Measurements from ENCODE around the gene CFAP73.
A peak's percentile ranks its signal among the peaks of the same experiment; 100 is the strongest.
"Not testable (repeated sequence)": the region's sequence is repeated elsewhere in the genome, so short reads cannot be mapped to it uniquely, and the experiment has no call there.

The CFAP73 gene

DNA sequence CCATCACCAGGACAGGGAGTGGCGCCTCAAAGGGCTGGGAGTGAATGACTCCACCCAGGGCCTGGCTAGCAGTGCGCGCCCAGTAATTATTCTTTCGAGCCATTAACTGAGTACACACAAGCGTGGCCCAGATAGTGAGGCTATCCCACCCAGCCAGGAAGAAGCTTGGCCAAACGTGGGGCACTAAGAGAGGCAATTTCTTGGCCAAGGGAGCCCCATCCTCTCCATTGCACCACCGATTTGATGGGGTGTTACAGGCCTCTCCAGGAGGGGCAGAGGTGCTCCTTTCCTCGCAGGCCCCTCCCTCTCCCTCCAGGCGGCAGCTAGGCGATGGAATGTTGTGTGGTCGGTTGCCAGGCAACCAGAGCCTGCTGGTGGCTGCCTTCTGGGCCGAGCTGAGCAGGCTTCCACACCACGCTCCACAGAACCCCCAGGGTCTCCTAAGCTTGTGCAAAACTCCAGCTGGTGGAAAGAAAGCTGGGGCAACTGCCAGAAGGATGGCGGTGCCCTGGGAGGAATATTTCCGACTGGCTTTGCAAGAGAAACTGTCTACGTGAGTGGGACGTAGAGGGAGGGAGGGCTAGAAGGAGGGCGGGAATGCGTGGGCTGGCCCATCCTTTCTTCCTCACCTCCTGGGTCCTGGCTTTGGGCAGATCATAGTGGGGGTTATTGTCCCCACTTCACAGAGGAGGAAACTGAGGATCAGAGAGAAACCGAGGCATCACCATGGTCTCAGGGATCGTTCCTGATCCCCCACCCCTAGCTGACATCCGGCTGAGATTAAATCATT is at the start of gene CFAP73:
Gene CFAP73, plus strand, starts transcription at position 364 of the 790 bp plus-strand sequence. Its CDS starts 134 bp downstream, at position 498.
- no peak for DNase-seq (ENCODE audit: low read depth in 1 of 2, low spot score in 1 of 2)

DNA sequence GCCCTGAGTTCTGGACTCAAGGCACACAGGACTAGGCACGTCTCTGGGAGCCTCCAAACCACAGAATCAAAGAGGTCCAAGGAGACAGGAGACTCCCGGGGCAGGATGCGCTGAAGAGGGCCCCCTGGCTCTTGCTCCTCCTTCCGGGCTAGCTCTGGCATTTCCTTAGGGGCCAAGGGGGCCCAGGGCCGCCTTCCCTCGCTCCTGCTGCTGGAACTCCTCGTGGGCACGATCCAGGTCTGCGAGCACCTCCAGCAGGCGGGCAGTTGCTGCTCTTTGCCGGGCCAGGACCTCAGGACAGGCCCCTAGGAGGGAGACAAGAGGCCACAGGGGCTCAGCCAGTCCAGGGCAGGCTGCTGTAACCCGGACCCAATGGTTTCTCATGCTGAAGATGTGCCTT is 49.8 kb upstream of the CFAP73 start:
- no peak for DNase-seq (ENCODE audit: low read depth in 1 of 2, low spot score in 1 of 2)

DNA sequence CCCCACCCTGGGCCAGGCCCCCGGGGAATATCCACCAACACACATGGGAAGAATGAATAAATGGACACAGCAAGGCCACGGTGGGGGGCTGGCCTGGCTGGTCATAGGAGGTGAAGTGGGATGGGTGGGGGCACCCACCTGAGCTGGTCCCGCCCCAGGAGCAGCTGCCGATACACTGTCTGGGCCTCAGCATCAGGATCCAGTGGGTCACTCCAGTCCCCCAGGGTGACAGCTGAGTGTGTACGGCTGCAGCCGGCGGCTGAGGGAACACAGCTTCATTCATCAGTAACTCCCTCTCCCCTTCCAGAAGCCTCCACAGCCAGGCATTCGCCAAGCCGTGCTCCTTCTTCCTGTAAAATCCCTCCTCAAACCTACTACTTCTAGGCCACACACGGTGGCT is 47.8 kb upstream of the CFAP73 start:
- DNase-seq (ENCODE audit: low read depth in 1 of 2, low spot score in 1 of 2): no peak

DNA sequence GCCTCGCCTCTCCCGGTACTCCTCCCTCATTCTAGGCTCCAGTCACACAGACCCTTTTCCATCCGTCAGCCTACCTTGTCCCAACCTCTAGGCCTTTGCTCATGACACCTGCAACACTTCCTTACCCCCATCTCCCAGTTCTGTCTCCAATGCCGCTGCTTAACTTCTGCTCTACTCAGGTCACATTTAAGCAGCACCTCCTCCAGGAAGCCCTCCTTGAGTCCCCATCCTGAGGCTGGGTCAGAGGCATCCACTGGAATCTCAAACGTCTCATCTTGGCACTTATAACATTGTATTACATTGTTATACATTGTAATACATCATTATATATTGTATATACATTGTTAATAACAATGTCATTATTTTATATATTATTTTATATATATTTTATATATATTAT is 46.7 kb upstream of the CFAP73 start:
- DNase-seq (ENCODE audit: low read depth in 1 of 2, low spot score in 1 of 2): no peak

DNA sequence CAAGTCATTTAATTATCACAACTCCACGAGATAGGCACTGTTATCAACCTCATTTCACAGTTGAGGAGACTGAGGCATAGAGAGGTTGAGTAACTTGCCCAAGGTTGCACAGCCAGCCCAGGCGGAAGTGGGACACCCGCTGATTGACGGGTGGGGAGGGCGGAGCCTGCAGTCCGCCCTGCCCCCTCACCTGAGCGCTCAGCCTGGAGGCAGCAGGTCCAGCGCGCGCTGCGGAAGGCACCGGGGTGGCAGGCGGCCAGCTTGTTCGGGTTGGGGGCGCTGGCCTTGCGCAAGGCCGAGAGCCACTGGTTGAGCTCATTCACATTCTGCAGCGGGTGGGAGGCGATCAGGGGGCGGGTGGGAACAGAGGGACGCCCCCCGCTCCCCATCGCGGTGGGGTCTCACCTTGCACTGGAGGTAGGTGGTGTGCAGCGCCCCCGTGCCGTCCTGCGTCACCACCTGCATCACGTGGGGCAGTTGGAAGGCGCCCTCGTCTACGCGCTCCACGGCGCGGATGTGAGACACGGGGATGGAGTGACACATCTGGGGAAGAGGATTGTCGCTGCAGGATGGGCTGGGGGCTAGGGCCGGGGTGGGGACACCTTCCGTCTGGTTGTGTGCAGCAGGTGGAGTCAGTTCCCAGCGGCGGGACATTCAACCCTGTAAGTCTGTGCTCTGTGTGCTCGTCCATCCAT is 45.6 kb upstream of the CFAP73 start:
- peak; percentile 30 to 44 for DNase-seq (ENCODE audit: low read depth in 1 of 2, low spot score in 1 of 2)

DNA sequence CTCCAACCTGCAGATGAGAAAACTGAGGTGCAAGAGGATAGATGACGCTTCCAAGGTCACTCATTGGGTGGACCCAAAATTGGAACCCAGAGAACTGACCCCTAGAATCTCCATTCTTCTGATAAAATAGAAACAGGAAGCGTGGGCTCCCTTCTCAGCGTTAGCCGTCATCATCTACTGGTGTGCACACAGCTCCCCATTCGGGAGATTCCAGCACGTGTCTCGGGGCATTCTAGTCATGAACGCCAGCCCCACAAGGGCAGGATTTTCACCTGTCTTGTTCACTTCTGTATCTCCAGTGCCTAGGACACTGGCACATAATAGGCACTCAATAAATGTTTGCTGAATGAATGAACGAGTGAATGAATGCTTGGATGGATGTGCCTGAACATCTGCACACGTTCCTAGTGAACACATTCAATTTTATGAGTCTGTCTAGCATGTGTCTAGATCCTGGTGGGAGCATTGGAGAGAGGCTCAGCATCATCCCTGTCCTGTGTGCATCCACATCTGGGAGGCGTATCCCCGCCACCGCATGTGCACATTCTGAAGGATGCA is 44.5 kb upstream of the CFAP73 start:
- DNase-seq (ENCODE audit: low read depth in 1 of 2, low spot score in 1 of 2): no peak

DNA sequence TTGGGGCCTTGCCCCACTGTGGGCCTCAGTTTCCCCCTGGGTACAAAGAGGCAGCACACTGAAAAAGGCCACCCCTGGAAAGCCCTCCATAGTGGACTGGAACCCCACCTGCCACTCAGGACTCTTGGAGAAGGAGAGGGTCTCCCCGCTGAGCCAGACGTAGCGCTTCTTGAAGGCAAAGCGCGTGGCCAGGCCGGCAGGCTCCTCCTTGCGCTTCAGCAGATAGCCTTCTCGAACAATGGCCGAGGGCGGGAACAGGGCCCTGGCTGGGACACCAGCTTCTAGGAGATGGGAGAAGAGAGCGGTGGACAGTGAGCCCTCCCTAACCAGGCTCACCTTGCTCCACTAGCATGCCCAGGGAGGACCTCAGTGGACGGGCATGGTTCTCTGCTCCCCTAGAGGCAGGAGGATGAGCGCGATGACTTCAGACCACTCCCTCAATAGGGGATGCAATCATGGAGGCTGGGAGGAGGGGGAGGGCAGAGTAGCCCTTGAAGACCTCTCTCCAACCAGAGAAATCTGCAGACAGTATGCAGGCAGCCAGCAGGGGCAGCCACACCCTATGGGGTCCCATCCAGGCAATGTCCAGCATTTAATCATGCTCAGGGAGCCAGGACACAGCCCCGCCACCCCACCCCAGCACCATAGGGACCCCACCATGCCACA is 43.8 kb upstream of the CFAP73 start:
- no peak for DNase-seq (ENCODE audit: low read depth in 1 of 2, low spot score in 1 of 2)

DNA sequence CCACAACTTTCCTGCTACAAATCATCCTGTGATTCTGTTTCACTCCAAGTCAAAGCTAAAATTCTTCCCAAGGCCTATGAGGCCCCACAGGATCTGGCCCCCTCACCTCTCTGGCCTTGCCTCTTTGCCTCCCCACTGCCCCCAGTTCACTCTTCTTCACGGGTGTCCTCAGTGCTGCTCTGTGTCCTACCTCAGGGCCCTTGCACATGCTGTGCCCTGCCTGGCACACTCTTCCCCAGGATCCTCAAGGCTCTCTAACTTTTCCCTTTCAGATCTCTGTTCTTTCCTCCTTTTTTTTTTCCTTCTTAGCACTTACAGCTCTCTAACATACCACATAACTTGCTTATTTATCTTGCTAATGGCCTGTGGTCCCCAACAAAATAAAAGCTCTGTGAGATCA is 43.2 kb upstream of the CFAP73 start:
- no peak for DNase-seq (ENCODE audit: low read depth in 1 of 2, low spot score in 1 of 2)

DNA sequence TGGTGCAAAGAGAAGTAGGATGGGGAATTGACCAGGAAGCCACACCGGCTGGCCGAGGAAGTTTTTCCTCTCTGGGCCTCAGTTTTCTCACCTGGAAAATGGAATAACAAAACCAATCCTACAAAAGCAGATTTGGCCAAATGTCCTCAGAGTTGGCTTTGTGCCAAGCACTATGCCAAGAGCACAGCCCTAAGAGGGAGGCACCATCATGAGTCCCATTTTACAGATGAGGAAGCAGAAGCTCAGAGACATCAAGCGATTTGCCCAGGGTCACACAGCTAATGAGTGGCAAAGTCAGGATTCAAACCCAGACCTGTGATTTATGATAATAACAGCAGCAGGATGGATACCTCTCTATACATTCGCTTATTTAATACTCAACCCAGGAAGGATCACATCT is 41.2 kb upstream of the CFAP73 start:
- DNase-seq (ENCODE audit: low read depth in 1 of 2, low spot score in 1 of 2): no peak

DNA sequence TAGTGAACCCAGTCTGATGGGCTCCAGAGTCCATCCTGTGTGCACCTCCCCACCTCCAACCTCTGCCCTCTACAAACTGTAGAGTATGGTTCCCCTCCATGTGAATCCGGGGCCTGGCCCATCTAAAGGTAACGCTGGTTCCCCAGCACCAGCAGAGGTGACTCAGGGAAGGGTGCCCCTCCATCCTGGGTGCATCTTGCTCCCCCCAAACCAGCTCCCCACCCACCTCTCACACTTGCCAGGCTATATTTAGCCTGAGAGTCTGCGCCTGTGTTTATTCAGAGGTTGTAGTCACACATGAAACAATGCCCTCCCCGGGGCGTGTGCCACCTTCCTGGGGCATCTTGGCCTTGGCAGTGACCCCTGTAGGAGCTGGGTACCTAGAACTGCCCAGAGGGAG is 40.2 kb upstream of the CFAP73 start:
- no peak for DNase-seq (ENCODE audit: low read depth in 1 of 2, low spot score in 1 of 2)

DNA sequence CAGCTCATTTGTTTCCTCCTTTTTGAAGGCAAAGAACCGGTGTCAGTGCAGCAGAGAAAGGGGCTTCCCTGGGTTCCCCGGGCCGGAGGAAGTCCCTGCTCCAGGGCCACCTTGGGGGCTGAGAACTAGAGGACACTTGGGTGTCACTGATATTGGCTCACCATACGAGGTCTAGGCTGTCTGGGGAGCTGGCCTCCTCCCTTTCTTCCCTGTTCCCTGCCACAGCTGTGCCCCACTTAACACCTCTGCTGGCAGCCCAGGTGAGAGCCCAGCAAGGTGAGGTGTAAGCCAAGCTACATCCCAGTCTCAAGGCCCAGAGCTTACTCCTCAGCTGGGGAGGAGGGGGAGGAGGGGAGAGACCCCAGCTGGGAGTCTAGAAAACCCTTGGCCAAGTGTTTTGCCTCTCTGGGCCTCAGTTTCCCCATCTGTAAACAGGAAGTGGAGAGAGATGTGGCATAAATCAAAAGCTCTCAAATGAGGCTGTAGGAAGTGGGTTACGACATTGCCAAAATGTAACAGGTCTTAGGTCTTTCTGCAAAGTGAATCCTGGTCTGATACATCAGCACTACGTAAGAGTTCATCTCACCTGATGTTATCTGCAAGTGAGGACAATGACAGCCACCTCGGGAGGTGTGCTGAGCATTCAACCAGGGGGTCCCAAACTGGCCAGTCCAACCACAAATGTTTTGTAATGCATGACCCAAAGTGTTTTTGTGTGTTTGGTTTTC is 39.5 kb upstream of the CFAP73 start:
- no peak for DNase-seq (ENCODE audit: low read depth in 1 of 2, low spot score in 1 of 2)

DNA sequence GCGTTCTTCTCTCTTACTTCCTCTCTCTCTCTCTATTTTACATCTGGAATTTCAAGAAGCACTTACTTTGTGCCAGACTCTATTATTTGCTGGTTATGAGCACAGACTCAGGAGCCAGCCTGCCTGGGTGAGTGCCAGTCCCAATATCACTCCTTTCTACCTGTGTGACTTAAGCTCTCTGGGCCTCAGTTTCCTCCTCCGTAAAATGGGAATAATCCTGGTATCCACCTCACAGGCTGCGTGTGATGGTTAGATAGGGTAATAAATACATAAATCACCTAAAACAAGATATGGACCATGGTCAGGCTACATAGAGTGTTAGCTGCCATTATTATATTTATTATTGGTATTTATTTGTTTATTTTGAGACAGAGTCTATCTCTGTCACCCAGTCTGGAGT is 38.3 kb upstream of the CFAP73 start:
- DNase-seq (ENCODE audit: low read depth in 1 of 2, low spot score in 1 of 2): no peak

DNA sequence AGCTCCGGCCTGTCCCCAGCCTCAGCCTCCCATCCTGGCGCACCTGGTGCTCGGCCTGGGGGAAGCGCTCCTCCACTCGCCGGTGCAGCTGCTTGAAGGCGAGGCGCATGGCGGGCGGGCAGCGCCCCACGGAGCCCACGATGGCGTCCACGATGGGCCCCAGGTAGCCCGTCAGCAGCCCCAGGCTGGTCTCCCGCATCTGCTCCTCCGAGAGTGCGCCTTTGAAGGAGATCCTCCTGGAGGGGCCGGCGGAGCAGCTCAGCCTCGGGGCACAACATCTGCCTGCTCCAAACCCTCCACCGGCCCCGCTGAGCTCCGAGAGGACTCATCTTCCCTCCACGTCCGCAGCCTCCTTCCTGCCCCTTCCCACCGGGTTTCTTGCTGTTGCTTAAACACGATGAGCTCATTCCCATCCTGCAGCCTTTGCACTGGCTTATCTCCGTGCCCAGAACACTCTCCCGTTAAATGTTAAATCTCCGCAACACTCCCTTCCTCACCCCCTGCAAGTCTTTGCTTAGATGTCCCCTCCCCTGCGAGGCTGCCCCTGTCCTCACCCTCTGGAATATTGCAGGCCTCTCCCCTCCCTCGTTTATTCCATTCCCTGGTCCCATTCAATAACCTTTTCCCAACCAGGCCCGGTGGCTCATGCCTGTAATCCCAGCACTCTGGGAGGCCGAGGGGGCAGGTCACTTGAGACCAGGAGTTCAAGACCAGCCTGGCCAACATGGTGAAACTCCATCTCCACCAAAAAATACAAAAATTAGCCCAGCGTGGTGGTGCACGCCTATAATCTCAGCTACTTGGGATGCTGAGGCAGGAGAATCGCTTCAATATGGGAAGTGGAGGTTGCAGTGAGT is 37.3 kb upstream of the CFAP73 start:
- no peak for DNase-seq (ENCODE audit: low read depth in 1 of 2, low spot score in 1 of 2)

DNA sequence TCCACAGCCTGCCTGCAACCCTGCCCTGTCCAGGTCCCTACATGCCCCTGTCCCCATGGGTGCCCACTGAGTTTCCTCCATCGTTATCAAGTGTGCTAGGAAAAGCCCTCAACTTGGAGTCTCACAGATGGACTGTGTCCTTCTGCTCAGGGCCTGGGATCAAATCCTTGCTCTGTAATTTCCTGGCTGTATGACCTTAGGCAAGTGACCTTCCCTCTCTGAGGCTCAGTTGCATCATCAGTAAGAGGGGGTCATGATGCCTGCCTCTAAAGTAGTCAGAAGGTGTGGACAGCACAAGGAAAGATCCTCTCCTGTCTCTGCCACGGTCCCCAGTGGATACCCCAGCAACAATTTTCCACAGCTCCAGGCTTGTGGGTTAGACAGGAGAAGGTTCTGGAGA is 36.1 kb upstream of the CFAP73 start:
- no peak for DNase-seq (ENCODE audit: low read depth in 1 of 2, low spot score in 1 of 2)

DNA sequence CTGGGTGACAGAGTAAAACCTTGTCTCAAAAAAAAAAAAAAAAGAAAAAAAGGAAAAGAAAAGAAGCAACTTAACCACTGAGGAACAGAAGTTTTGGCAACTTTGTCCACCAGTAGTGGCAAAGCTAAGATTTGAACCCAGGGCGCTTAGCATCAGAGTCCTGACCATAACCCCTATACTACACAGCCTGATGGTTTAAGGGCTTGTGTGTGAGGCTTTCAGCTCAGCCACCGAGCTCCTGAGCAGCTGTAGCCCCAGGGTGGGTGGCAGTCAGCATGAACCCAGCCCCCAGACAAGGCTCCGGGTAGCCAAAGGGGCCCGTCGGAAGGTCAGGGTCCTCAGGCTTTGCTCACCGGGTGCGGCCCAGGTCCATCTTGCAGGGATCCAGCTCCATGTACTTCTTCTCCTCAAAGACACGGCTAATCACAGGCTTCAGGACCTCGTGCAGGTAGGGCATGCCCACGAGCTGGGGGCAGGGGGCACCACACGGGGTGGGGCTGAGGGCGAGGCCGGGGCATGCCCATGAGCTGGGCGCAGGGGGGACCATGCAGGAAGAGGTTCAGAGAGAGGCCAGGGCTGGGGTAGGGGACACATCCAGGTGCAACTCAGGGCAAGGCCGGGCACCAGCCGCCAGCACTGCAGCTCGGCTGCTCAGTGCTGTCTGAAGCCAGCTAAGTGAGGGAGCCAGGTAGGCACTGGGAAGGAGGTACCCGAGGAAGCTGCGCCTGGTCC is 34.9 kb upstream of the CFAP73 start:
- no peak for DNase-seq (ENCODE audit: low read depth in 1 of 2, low spot score in 1 of 2)

DNA sequence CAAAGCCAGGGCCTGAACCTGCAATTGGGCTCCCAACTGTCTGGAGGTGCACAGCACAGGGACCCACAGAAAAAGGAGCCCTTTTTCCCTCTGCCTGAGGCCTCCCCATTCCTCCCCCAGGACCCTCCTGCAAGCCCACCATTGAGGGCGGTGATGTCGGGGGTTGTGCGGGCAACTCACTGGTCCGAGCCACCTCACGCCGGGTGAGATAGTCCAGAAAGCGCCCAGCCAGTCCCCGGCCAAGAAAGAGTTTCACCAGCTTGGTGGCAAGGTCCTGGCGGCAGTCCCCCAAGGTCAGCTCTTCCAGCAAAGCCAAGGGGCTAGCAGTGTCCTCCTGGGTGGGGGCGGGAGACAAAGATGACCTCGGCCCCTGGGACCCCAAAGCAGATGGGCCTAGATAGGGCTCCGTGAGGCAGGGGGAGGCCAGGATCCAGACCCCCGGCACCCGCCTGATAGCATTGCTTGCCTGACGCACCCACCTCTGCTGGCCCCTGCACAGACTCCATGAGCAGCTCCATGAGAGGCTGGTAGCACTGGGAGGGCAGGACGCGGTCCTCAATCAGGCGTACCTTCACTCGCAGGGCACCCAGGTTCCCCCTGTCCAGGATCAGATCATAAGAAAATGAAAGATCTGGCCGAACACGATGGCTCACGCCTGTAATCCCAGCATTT is 33.9 kb upstream of the CFAP73 start:
- no peak for DNase-seq (ENCODE audit: low read depth in 1 of 2, low spot score in 1 of 2)

DNA sequence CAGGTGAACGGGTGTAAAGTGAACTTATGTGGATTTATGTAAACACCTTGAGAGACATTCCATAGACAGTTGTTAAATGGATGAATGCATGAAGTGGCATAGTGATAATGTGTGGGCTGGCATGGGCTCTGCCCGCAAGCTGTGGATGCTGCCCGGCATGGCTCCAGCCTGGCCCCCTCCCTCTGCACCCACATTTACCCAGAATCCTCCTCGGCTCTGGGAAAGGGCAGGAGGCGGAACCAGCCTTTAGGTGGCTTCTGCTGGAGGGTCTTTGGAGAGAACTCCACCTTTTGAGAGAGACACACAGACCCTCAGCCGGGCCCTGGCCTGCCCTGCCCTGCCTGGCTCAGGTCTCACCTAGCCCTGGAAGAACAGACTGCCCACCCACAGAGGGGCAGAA is 32.6 kb upstream of the CFAP73 start:
- no peak for DNase-seq (ENCODE audit: low read depth in 1 of 2, low spot score in 1 of 2)

DNA sequence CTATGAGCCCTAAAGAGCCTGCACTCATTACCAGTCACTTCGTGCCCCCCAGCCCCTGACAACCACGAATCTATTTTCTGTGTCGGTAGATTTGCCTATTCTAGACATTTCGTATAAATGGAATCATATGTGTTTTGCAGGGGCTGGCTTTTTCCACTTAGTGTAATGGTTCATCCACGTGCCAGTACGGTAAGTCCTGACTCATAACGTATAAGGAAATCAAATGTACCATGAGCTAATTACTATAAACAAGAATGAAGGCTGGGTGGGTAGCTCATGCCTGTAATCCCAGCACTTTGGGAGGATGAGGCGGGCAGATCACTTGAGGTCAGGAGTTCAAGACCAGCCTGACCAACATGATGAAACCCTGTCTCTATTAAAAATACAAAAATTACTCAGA is 31.8 kb upstream of the CFAP73 start:
- not testable (repeated sequence) for DNase-seq (ENCODE audit: low read depth in 1 of 2, low spot score in 1 of 2)

DNA sequence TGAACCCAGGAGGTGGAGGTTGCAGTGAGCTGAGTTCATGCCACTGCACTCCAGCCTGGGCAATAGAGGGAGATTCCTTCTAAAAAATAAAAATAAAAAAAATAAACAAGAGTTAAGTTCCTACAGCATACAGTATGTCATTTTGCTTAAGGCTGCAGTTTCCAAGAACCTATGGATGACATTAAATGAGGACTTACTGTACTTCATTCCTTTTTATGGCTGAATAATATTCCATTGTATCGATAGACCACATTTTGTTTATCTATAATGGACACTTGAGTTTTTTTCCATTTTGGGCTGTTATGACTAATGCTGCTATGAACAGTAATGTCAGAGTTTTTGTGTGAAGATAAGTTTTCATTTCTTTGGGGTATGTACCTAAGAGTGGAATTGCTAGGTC is 31.4 kb upstream of the CFAP73 start:
- DNase-seq (ENCODE audit: low read depth in 1 of 2, low spot score in 1 of 2): no peak
